Stimulated activated CD8-positive, alpha-beta memory T cell treated with anti-CD3 and anti-CD28 coated beads, Interleukin-12 subunit alpha, Interleukin-12 subunit beta, amount 100 ng/mL, for 24 hours (primary cell): ENCODE results near the gene SAP130.

Experiments used
- DNase-seq: peaks from one replicate; pipeline ENCODE4 v3.0.0-alpha.2; 2020; ENCODE audit errors: extremely low read depth

SAP130 gene

GRCh38 chr2:128026448-128027277, 1.2 kb downstream of the SAP130 start:
- no peak for DNase-seq

- DNase-seq: no peak
These were observed 3.0 kb downstream of the SAP130 start for GRCh38 chr2:128024816-128025215.

GRCh38 chr2:128017561-128017960, 10.3 kb downstream of the SAP130 start:
- DNase-seq: no peak

GRCh38 chr2:128016620-128017019, 11.2 kb downstream of the SAP130 start:
- DNase-seq: no peak

- no peak for DNase-seq
These were observed 15.2 kb downstream of the SAP130 start for GRCh38 chr2:128012698-128013097.

GRCh38 chr2:128008074-128008672, 19.7 kb downstream of the SAP130 start:
- DNase-seq: no peak

GRCh38 chr2:128004509-128004908, 23.4 kb downstream of the SAP130 start:
- DNase-seq: no peak

- no peak for DNase-seq
These were observed 24.4 kb downstream of the SAP130 start for GRCh38 chr2:128003463-128003862.

- DNase-seq: no peak
These were observed 31.7 kb downstream of the SAP130 start for GRCh38 chr2:127996160-127996559.

GRCh38 chr2:127995725-127996124, 32.1 kb downstream of the SAP130 start:
- no peak for DNase-seq

GRCh38 chr2:127993659-127994058, 34.2 kb downstream of the SAP130 start:
- no peak for DNase-seq

- DNase-seq: no peak
These were observed 36.1 kb downstream of the SAP130 start for GRCh38 chr2:127991742-127992141.

GRCh38 chr2:127986548-127987079, 41.2 kb downstream of the SAP130 start:
- no peak for DNase-seq

- DNase-seq: no peak
These were observed 42.1 kb downstream of the SAP130 start for GRCh38 chr2:127985735-127986134.

- no peak for DNase-seq
These were observed 42.7 kb downstream of the SAP130 start for GRCh38 chr2:127985026-127985734.

GRCh38 chr2:127984551-127984950, 43.3 kb downstream of the SAP130 start:
- no peak for DNase-seq

- no peak for DNase-seq
These were observed 58.4 kb downstream of the SAP130 start for GRCh38 chr2:127969446-127969845.

GRCh38 chr2:127968610-127969339, 59.1 kb downstream of the SAP130 start:
- DNase-seq: no peak

GRCh38 chr2:127961729-127962128, 66.1 kb downstream of the SAP130 start:
- no peak for DNase-seq

GRCh38 chr2:127957240-127957639, 70.6 kb downstream of the SAP130 start:
- DNase-seq: no peak

- no peak for DNase-seq
These were observed 73.0 kb downstream of the SAP130 start for GRCh38 chr2:127954857-127955256.

GRCh38 chr2:127953849-127954248, 74.0 kb downstream of the SAP130 start:
- no peak for DNase-seq
